LNCaP clone FGC (cell line): ENCODE measurements around the gene TAF1C.

Experiments
- DNase-seq: peaks from one replicate; pipeline ENCODE4 v3.0.0-alpha.2; 2011; ENCODE audit warnings: low read depth
- H3K4me3 ChIP-seq: 2 replicates; pipeline ENCODE4 v1.5.1; 2011; ENCODE audit warnings: mild to moderate bottlenecking, low read depth, low read length, control low read depth
- TF ChIP-seq, protein P1 (sequence below): IDR thresholded peaks from 2 replicates; pipeline ENCODE4 v1.5.1; 2012; ENCODE audit warnings: mild to moderate bottlenecking; ENCODE audit not compliant: control insufficient read depth, insufficient read depth; ENCODE audit errors: extremely low read depth

TAF1C gene

DNA sequence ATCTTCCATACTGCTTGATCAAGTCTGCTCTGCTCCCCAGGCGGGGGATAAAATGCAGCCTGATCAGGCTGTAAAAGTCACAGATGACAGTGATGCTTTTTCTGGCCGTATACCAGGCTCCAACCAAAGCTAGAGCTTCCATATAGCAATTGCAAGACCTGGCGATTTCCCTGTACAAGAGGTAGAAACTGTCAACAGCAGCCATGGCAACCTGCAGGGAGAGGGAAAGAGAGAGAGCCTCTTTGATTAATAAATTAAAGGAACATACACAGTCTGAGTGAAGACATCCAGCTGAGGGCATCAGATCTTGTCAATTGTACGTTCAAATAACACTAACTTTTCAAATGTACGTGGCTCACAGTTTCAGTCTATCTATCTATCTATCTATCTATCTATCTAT is 55.7 kb downstream of the TAF1C start:
- TF ChIP-seq, protein P1, sequence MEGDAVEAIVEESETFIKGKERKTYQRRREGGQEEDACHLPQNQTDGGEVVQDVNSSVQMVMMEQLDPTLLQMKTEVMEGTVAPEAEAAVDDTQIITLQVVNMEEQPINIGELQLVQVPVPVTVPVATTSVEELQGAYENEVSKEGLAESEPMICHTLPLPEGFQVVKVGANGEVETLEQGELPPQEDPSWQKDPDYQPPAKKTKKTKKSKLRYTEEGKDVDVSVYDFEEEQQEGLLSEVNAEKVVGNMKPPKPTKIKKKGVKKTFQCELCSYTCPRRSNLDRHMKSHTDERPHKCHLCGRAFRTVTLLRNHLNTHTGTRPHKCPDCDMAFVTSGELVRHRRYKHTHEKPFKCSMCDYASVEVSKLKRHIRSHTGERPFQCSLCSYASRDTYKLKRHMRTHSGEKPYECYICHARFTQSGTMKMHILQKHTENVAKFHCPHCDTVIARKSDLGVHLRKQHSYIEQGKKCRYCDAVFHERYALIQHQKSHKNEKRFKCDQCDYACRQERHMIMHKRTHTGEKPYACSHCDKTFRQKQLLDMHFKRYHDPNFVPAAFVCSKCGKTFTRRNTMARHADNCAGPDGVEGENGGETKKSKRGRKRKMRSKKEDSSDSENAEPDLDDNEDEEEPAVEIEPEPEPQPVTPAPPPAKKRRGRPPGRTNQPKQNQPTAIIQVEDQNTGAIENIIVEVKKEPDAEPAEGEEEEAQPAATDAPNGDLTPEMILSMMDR = no peak
- DNase-seq = no peak
- H3K4me3 ChIP-seq = no peak overlapping the region
